Astrocyte of the cerebellum (primary cell): ENCODE results near the gene GAN.

Experiments used
- DNase-seq: peaks from one replicate; pipeline ENCODE4 v3.0.0-alpha.2; 2011; ENCODE audit warnings: low read depth
- H3K4me3 ChIP-seq: 2 replicates; pipeline ENCODE4 v1.5.1; 2011; ENCODE audit warnings: mild to moderate bottlenecking, low read depth, low read length, moderate library complexity
- CTCF ChIP-seq: IDR thresholded peaks from 2 replicates; pipeline ENCODE4 v1.5.1; 2012; ENCODE audit warnings: low read length, low read depth, moderate library complexity, mild to moderate bottlenecking; ENCODE audit errors: missing control alignments
- in situ Hi-C: cut with HindIII; loops from 2 replicates; pipeline ENCODE4 v1.10.0; 2017; ENCODE audit warnings: low sequenced_read_pairs

GAN gene

GRCh38 chr16:81394966-81395655, 80.3 kb downstream of the GAN start:
- no peak for TF ChIP-seq CTCF
- no peak for DNase-seq
- in situ Hi-C loops: loop anchor here (10.0 kb wide), 1 partner anchor 340 kb away; no protein-coding TSS in a partner anchor
- H3K4me3 ChIP-seq: no peak overlapping the region

- DNase-seq: no peak
- in situ Hi-C loops: loop anchor here (10.0 kb wide), 1 partner anchor 338 kb away; no protein-coding TSS in a partner anchor
- H3K4me3 ChIP-seq: no peak overlapping the region
- TF ChIP-seq CTCF: no peak
Observed at GRCh38 chr16:81397058-81397878, 82.5 kb downstream of the GAN start.

GRCh38 chr16:81397879-81398520, 83.2 kb downstream of the GAN start:
- no peak overlapping the region for H3K4me3 ChIP-seq
- DNase-seq: no peak
- in situ Hi-C loops: loop anchor here (10.0 kb wide), 1 partner anchor 337 kb away; no protein-coding TSS in a partner anchor
- TF ChIP-seq CTCF: no peak

- in situ Hi-C loops: loop anchor here (10.0 kb wide), 1 partner anchor 335 kb away; no protein-coding TSS in a partner anchor
- DNase-seq: no peak
- no peak for TF ChIP-seq CTCF
Observed at GRCh38 chr16:81399909-81400308, 85.1 kb downstream of the GAN start.

GRCh38 chr16:81401035-81401950, 86.5 kb downstream of the GAN start:
- no peak for DNase-seq
- no peak overlapping the region for H3K4me3 ChIP-seq
- TF ChIP-seq CTCF: no peak
- in situ Hi-C loops: no loop called here

More at GRCh38 chr16:81399909-81400308, 85.1 kb downstream of the GAN start:
- H3K4me3 ChIP-seq: no peak overlapping the region
